OCI-M1 (cell line): ENCODE results near the gene KRTAP12-2.
"Not testable (repeated sequence)": the region's sequence is repeated elsewhere in the genome, so short reads cannot be mapped to it uniquely, and the experiment has no call there.

Experiments
- DNase-seq: peaks from one replicate; lab custom pipeline; 2025; lab: John Stamatoyannopoulos, UW

KRTAP12-2 gene

DNA sequence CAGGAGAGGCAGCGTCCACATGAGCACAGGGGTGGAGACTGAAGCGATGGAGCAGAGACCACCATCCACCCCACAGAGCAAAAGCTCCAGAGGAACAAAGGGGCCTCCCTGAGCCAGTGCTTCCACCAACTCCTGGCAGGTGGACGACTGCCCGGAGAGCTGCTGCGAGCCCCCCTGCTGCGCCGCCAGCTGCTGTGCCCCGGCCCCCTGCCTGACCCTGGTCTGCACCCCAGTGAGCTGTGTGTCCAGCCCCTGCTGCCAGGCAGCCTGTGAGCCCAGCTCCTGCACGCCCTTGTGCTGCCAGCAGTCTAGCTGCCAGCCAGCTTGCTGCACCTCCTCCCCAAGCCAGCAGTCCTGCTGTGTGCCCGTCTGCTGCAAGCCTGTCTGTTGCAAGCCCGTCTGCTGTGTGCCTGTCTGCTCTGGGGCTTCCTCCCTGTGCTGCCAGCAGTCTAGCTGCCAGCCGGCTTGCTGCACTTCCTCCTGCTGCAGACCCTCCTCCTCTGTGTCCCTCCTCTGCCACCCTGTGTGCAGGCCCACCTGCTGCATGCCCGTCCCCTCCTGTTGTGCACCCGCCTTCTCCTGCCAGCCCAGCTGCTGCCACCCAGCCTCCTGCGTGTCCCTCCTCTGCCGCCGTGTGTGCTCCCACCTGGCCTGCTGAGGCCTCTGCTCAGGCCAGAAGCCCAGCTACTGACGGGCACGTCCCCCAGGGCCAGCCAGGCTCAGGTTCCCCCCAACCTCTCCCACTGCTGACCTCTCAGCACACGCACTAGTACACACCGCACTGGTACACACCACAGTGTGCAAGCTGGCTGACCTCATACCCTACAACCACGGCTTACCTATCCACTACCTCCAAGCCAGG lies 35.6 kb upstream of the KRTAP12-2 start:
- DNase-seq: no peak

GRCh38 chr21:44701541-44701940 lies 34.8 kb upstream of the KRTAP12-2 start:
- no peak for DNase-seq

GRCh38 chr21:44701023-44701400 lies 34.3 kb upstream of the KRTAP12-2 start:
- DNase-seq: no peak

GRCh38 chr21:44700101-44701022 lies 33.6 kb upstream of the KRTAP12-2 start:
- no peak for DNase-seq

DNA sequence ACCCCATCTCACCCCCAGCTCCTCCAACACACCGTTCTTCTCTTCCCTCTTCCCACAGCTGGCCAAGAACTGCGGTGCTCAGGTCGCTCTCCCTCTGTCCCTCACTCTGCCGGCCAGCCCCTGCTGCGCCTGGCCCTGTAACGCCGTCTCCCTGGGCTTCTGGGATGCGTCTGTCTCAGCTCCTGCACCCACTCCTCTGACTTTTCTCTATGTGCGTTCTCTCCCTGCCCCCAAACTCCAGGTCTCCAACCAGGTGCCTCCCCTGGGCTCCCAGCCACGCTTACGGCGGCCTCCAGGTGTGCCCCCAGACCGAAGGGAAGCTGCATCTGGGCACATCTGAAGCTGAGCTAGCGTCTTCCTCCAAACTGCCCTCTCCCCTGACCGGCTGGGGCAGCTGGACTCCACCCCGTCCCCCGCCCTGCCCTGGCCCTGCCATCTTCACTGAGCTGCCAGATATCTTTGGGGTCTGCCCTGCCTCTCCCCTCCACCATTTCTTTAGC lies 32.8 kb upstream of the KRTAP12-2 start:
- DNase-seq: no peak

GRCh38 chr21:44697811-44698734 lies 31.3 kb upstream of the KRTAP12-2 start:
- DNase-seq: no peak

GRCh38 chr21:44697172-44697810 lies 30.6 kb upstream of the KRTAP12-2 start, which contains the start of gene KRTAP10-12:
Gene KRTAP10-12, plus strand, starts transcription at chr21:44697172. Its CDS starts 30 bp downstream, at chr21:44697202.
- DNase-seq: not testable (repeated sequence)

- DNase-seq: no peak
These were observed 29.8 kb upstream of the KRTAP12-2 start for GRCh38 chr21:44696572-44696971.

DNA sequence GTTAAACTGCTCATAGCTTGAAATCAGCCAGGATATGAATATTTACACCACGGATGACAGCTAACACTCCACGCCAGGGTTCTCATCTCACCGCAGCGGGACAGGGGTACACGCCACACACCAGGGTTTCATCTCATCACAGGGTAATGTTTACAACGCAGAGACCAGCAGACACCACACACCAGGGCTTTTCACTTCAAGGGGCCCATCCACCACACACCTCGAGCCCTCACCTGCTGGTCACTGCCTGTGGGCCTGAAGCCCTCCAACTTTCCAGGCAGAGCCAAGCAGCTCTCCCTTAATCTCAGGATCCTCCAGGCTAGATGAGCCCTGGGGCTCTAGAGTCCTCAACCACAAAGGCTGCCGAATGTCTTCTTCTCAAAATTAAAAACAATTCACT lies 28.9 kb upstream of the KRTAP12-2 start:
- no peak for DNase-seq

GRCh38 chr21:44695184-44695583 lies 28.5 kb upstream of the KRTAP12-2 start:
- DNase-seq: no peak

GRCh38 chr21:44694776-44695175 lies 28.0 kb upstream of the KRTAP12-2 start:
- DNase-seq: no peak

DNA sequence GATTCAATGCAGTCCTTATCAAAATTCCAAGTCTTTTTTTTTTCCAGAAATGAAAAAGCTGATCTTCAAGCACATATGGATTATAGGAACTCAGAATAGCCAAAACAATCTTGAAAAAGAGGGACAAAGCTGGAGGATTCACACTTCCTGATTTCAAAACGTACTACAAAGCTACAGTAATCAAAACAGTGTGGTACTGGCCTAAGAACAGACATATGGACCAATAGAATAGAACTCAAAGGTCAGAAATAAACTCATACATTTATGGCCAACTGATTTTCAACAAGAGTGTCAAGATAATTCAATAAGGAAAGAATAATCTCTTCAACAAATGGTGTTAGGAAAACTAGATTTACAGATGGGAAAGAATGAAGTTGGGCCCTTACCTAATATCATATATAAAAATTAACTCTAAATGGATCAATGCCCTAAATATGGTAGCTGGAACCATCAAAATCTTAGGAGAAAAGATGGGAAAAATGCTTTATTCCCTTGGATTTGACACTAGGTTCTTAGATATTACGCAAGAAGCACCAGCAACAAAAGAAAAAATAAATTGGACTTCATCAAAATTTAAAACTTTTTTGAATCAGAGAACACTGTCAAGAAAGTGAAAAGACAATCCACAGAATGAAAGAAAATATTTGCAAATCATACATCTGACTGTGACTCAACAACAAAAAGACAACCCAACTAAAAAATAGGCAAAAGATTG lies 26.2 kb upstream of the KRTAP12-2 start:
- no peak for DNase-seq

- no peak for DNase-seq
These were observed 25.0 kb upstream of the KRTAP12-2 start for GRCh38 chr21:44691686-44692085.

GRCh38 chr21:44689740-44690139 lies 23.0 kb upstream of the KRTAP12-2 start:
- not testable (repeated sequence) for DNase-seq

- DNase-seq: no peak
These were observed 20.9 kb upstream of the KRTAP12-2 start for GRCh38 chr21:44687671-44688070.

- no peak for DNase-seq
These were observed 20.3 kb upstream of the KRTAP12-2 start for GRCh38 chr21:44686843-44687561.

DNA sequence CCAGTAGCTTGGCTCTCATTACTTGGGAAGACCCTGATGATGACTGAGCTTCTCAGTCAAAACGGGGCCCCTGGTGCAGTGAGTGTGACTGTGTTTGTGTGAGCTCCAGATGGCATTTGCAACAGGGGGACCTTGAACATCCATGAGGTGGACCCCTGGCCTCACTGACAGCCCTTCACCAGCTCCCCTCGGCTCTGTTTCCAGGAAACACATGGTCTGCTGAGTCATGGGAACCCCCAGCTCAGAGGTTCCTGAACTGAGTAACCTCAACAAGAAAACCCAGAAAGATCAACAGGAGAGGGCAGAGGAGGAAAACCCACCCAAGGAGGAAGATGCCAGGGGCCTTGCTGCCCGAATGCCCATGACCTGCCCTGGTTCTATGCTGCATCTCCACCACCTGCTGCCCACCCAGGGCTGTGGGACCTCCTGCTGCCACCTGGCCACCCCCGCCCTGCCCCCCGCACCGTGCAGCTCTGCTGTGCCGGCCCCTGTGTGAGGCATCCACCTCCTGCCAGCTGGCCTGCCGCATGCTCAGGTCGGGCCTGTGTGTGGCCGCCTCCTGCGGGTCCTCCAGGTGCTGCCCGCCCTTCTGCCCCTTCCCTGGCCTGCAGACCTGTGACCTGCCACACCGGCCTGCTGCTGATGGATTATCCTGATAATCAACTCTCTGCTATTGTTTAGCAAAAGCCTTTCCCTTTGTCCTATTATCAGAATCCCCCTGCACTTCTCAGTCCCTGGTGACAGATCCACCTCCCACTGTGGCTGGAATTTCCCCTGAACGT lies 19.5 kb upstream of the KRTAP12-2 start:
- no peak for DNase-seq

DNA sequence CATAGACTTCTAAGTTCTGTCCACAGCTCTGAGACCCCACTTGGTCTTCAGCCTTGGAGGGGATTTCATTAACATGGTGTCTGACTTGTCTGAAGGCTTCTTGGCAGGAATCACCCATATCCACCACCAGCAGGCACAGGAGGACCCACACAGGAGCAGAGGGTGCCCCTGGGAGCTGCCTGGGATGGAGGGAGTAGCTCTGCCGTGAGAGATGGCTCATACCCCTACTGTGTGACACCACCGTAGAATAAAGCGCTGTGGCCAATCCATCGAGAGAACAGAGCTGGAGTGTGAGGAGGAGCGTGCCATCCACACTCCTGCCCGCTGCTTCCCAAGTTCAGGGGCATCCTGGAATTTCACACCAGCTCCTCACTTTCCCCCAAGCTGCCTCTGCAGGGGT lies 18.3 kb upstream of the KRTAP12-2 start:
- not testable (repeated sequence) for DNase-seq

DNA sequence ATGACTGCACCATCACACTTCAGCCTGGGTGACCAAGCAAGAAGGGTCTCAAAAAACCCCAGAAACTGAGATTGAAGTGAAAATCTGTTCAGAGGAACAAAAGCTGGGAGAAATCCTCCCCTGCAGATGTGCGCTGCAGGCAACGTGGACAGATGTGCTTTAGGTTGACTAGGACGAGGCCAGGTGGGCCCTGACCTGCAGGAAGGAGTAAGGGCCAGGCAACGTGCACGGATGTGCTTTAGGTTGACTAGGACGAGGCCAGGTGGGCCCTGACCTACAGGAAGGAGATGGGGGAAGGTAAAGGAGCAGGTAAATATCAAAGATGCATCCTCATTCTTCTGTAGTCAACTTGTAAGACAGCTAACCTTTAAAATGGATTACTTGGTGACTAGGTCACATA lies 17.8 kb upstream of the KRTAP12-2 start:
- no peak for DNase-seq
